HFFc6 (cell line): Measurements from ENCODE around the gene TRPC4. TPM values are rescaled to one million over a fixed set of nuclear protein-coding genes. Genes with fewer than 3 reads are reported as not detected.

Experiments
- DNase-seq: peaks from one replicate; pipeline ENCODE4 v3.0.0-alpha.2; 2018
- H3K27ac Mint-ChIP-seq: 2 replicates; pipeline ENCODE4 v1.8.0; 2020; ENCODE audit warnings: mild to moderate bottlenecking, mixed read lengths
- H3K27me3 Mint-ChIP-seq: 2 replicates; pipeline ENCODE4 v1.8.0; 2021; ENCODE audit warnings: mild to moderate bottlenecking, moderate library complexity, mixed read lengths; ENCODE audit not compliant: insufficient read depth
- H3K36me3 Mint-ChIP-seq: 2 replicates; pipeline ENCODE4 v1.8.0; 2021; ENCODE audit warnings: low read depth, mixed read lengths
- H3K4me1 Mint-ChIP-seq: 2 replicates; pipeline ENCODE4 v1.8.0; 2020; ENCODE audit warnings: low read depth, mixed read lengths
- H3K4me3 Mint-ChIP-seq: 2 replicates; pipeline ENCODE4 v1.8.0; 2020; ENCODE audit warnings: mild to moderate bottlenecking, moderate library complexity, mixed read lengths
- H3K9me3 Mint-ChIP-seq: 2 replicates; pipeline ENCODE4 v1.8.0; 2020; ENCODE audit warnings: mild to moderate bottlenecking, mixed read lengths
- CTCF ChIP-seq: fragments of 200-600 bp; sonication (generic); IDR thresholded peaks from 2 replicates; pipeline ENCODE4 v1.5.0; 2021; ENCODE audit warnings: antibody characterized with exemption, mild to moderate bottlenecking
- long read RNA-seq: library from polyadenylated mRNA; unstranded; transcript quantifications from one replicate; pipeline ENCODE4 v2.0.0, GENCODE V29; 2019
- total RNA-seq, 6 experiments: library from RNA; stranded (reverse); fragmentation: NEBNext Ultra II Directional; extraction: Animal tissue kit (Norgen Biotek cat#: 25700); gene quantifications; 2 replicates in 1 of 6; 3 replicates in 5 of 6; pipeline ENCODE4 v1.2.3, GENCODE V29; 2021

TRPC4 gene
- total RNA-seq = 10 to 100 TPM; 14.3 to 17.5 (median 15.4) TPM
- long read RNA-seq, full-length matches to known transcripts = 9 of 24 reads
- long read RNA-seq, partial matches to known transcripts = 10 of 24 reads
- long read RNA-seq, other reads (novel, unspliced or antisense) = 5 of 24 reads

DNA sequence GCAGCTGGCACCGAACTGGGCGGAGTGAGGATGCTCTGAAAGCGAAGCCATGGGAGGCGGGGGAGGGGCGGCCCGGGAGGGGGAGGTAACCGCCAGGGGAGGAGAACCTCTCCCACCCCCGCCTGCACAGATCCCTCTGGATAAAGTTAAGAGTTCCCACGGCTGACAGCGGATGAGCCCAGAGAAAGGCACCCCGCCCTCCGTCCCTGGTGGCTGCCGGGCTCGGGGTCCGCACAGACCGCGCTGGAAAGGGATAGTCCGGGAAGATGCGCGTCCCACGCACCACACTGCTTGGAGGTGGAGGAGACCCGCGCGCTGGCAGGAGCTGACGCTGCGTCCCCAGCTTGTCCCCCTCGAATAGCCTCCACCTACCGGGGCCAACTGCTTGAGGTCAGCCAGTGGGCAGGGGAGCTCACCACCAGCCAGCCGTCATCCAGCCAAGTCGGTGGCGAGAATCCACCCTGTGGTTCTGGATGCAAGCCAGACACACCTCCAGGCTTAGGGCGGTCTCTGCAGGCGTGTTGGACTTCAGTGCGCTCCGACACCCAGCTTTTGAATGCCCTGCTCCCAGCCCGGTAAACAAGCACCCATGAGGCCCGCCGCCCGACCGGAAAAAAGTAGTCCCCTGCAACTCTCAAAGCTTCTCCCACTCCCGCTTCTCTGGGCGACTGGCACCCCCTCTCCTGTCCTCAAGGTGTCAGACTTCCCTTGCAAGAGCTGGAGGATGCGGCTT lies at the start of gene TRPC4:
Gene TRPC4, minus strand, starts transcription at position 17 of the 733 bp plus-strand sequence. CDS start 86,439 bp downstream, outside the sequence.
- DNase-seq = peak; percentile 86
- Mint-ChIP-seq H3K36me3 (no peaks in the 10 kb centered on the region), H3K27me3 (no peaks in the 10 kb centered on the region), H3K4me1 (peaks cover 39% of the 10 kb centered on the region), H3K9me3 (no peaks in the 10 kb centered on the region), H3K4me3 (peak within 1 kb of the TSS; percentile 97), H3K27ac (peak within 1 kb of the TSS; percentile 86)
- TF ChIP-seq CTCF = peak; percentile 78

DNA sequence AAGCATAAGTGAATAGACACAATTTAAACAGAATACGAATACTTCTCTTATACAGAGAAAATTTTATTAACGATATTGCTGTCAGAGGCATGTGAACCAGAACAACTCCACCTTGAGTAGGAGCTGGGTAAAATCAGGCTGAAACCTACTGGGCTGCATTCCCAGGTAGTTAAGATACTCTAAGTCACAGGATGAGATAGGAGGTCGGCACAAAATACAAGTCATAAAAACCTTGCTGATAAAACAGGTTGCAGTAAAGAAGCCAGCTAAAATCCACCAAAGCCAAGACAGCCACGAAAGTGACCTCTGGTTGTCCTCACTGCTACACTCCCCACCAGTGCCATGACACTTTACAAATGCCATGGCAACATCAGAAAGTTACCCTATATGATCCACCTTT lies 49.2 kb upstream of the TRPC4 start:
- no peaks in the 10 kb centered on the region; the same call in 1 of the 2 replicates for H3K27me3 Mint-ChIP-seq
- no peak for TF ChIP-seq CTCF
- no peak for DNase-seq
- H3K27ac Mint-ChIP-seq = no peak overlapping the region
- peaks cover 20% of the 10 kb centered on the region for H3K9me3 Mint-ChIP-seq
- peak overlapping the region; percentile 38; the same call in 1 of the 2 replicates for H3K4me3 Mint-ChIP-seq
- peaks cover 43% of the 10 kb centered on the region for H3K4me1 Mint-ChIP-seq
- H3K36me3 Mint-ChIP-seq = peaks cover 14% of the 10 kb centered on the region

GRCh38 chr13:37918116-37918714 lies 48.6 kb upstream of the TRPC4 start:
- no peak overlapping the region for H3K4me3 Mint-ChIP-seq
- TF ChIP-seq CTCF = no peak
- peaks cover 14% of the 10 kb centered on the region for H3K36me3 Mint-ChIP-seq
- H3K9me3 Mint-ChIP-seq = peaks cover 20% of the 10 kb centered on the region
- H3K27ac Mint-ChIP-seq = no peak overlapping the region
- H3K4me1 Mint-ChIP-seq = peaks cover 43% of the 10 kb centered on the region
- DNase-seq = no peak
- no peaks in the 10 kb centered on the region; the same call in 1 of the 2 replicates for H3K27me3 Mint-ChIP-seq

- no peak for DNase-seq
- H3K9me3 Mint-ChIP-seq = peaks cover 20% of the 10 kb centered on the region
- no peaks in the 10 kb centered on the region; the same call in 1 of the 2 replicates for H3K27me3 Mint-ChIP-seq
Observed at GRCh38 chr13:37914781-37915391, 45.3 kb upstream of the TRPC4 start.

More at GRCh38 chr13:37914781-37915391, 45.3 kb upstream of the TRPC4 start:
- no peak for TF ChIP-seq CTCF
- Mint-ChIP-seq H3K4me3 (no peak overlapping the region), H3K27ac (no peak overlapping the region), H3K36me3 (peaks cover 14% of the 10 kb centered on the region), H3K4me1 (peaks cover 38% of the 10 kb centered on the region)
